PFSK-1 (cell line): ENCODE results near the gene PIK3C2A.

Source experiments
- POLR2AphosphoS5 ChIP-seq: IDR thresholded peaks from 2 replicates; pipeline ENCODE4 v1.6.1; 2012; ENCODE audit warnings: low read depth, mild to moderate bottlenecking, control low read depth, low read length, moderate library complexity
- TAF1 ChIP-seq: IDR thresholded peaks from 2 replicates; pipeline ENCODE4 v1.6.1; 2012; ENCODE audit warnings: low read length, control low read depth, borderline replicate concordance; ENCODE audit not compliant: insufficient read depth

DNA sequence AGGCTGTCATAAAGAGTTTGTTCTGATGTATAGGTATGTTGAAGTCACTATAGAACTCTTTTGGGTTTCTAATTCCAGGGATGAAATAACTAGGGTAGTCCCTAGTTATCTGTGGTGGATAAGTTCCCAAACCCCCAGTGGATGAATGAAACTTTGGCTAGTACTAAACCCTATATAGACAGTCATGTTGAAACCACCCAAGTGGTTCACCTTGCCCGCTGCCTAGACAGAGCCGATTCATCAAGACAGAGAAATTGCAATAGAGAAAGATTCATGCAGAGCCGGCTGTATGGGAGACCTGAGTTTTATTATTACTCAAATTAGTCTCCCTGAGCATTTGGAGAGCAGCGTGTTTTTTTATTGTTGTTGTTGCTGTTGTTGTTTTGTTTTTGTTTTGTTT lies 44.9 kb upstream of the PIK3C2A start:
- no peak for TF ChIP-seq TAF1
- no peak for TF ChIP-seq POLR2AphosphoS5
